ENCODE measurements around the gene JADE1.

JADE1 gene

GRCh38 chr4:128809477-128810330, at the start of gene JADE1:
JADE1 (plus strand) TSS chr4:128809700; CDS start chr4:128831759, 22,059 bp downstream.
- DNase-seq (ENCODE audit: low spot score) = peak; percentile 91

DNA sequence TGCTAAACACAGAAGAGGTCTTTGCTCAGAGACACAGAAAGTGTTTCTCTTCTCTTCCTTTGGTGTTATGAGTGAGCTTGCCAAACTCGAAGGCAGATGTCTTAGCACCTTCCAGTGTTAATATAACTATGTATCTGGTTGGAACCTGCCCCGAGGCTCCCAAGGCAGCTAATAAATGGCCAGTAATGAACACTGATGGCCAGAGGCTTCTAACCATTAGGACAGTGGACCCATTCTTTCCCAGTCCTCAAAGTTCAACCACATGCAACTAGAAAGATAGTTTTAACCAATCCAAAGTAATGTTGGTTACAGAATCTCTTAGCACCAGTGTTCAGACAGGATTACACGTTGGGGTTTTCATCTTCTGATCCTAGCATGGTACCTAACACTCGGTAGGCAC, 42.7 kb upstream of the JADE1 start:
- DNase-seq (ENCODE audit: low spot score) = no peak

DNA sequence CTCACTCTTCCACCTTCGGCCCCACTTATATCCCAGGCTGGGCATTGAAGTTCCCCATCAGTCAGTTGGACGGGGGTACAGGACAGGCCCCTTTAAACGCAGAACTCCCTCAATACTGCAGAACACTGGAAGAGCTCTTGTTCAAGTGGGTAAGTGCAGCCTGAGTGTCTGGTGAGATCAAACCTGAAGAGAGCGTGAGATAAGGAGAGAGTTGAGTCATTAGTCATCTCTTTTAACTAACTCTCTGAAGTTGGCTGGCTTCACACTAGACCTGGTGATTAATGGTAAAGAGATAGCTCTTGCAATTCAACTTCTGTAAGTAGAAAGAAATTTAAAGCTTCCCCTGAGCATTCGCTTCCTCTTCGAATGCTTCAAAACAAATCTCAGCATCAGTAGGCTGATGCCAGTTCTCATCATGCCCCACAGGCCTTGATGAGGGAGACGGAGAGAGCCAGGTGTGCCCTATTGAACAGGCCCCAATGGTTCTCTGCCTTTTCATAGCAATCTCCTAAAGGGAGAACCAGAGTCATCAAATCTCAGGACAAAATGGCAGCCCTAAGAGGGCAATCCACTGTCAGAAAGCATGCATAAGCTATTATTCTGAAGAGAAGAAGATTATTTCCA, 41.0 kb upstream of the JADE1 start:
- no peak for DNase-seq (ENCODE audit: low spot score)

- DNase-seq (ENCODE audit: low spot score) = no peak
Observed at GRCh38 chr4:128769011-128769410, 40.5 kb upstream of the JADE1 start.

DNA sequence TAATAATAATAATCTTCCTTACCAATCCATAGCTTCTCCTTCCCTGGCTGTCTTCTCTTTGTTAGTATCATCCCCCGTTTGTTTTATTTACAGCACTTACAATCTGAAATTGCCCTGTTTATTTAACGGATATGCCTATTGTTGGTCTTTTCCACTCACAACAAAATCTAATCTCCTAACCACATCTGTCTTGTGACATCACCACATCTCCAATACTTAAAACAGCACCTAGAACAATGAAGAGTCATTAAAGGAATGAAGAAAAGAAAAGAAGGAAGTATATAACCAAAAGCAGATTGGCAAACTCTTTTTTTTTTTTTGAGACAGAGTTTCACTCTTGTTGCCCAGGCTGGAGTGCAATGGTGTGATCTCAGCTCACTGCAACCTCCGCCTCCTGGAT, 38.7 kb upstream of the JADE1 start:
- DNase-seq (ENCODE audit: low spot score) = no peak

GRCh38 chr4:128775477-128775876, 34.0 kb upstream of the JADE1 start:
- no peak for DNase-seq (ENCODE audit: low spot score)

- no peak for DNase-seq (ENCODE audit: low spot score)
Observed at GRCh38 chr4:128775916-128776315, 33.6 kb upstream of the JADE1 start.

DNA sequence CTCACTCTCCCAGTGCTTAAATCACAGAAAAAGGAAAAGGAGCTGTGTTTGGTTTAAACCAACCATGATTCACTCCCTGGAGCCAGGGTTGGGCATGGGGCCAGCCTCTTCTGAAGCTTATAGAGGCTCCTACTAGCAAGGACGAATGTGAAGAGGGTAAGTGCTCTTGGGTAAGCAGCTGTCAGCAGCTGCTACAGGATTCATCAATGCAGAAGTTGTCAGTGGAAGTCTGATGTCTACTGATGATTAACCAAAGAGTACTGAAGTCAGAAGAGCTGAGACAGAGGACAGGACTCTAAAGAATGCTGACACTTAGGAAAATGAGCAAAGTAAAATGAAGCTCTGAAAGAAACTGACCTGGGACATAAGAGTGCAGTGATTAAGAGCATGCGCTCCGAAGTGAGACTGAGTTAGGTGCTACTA, 32.7 kb upstream of the JADE1 start:
- DNase-seq (ENCODE audit: low spot score) = no peak

GRCh38 chr4:128780688-128781087, 28.8 kb upstream of the JADE1 start:
- DNase-seq (ENCODE audit: low spot score) = no peak

DNA sequence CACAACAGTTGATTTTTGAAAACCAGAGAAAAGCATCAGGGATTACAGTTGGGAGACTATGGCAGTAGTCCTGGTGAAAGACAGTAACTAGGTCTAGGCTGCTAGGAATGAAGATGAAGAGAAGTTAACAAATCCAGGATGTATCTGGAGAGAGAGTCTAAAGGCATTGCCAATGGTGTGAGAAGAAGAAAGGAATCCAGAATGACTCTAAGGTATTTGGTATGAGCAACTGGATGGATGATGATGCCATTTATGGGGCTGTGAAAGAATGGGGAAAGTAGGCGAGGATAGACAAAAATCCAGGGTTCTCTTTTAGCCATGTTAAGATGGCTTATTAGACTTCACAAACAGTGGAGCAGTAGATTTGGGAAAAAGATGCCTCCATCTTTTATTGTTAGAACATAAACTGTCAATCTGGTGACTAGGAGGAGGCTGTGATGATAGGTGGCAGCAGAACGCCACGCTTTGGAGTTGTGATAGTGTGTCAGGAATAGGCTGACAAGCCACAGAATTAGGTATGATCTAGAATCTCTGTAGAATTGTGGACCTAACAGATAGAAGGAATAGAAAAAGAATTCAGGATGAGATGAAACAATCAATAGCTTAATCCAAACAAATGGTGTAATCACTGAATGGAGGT, 27.3 kb upstream of the JADE1 start:
- DNase-seq (ENCODE audit: low spot score) = peak; percentile 68

DNA sequence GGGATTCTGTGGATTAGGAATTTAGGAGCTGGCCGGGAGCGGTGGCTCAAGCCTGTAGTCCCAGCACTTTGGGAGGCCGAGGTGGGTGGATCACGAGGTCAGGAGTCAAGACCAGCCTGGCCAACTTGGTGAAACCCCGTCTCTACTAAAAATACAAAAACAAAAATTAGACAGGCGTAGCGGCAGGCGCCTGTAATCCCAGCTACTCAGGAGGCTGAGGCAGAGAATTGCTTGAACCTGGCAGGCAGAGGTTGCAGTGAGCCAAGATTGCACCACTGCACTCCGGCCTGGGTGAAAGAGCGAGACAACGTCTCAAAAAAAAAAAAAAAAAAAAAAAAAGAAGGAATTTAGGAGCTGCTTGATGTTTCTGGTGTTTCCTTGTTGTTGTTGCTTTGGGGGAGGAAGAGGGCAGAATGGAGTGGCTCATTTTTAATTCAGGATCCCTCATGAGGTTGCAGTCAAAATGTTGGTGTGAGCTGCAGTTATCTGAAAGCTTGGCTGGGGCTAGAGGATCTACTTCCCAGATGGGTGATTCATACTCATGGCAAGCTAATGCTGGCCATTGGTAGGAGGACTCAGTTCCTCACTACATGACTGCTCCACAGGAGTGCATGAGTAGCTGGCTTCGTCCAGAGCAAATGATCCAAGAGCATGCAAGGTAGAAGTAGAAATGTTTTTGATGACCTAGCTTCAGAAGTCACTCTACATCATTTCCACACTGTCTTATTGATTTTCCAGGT, 26.5 kb upstream of the JADE1 start:
- DNase-seq (ENCODE audit: low spot score) = no peak

- DNase-seq (ENCODE audit: low spot score) = no peak
Observed at GRCh38 chr4:128787509-128788311, 21.8 kb upstream of the JADE1 start.

GRCh38 chr4:128793859-128794672, 15.4 kb upstream of the JADE1 start:
- DNase-seq (ENCODE audit: low spot score) = no peak

DNA sequence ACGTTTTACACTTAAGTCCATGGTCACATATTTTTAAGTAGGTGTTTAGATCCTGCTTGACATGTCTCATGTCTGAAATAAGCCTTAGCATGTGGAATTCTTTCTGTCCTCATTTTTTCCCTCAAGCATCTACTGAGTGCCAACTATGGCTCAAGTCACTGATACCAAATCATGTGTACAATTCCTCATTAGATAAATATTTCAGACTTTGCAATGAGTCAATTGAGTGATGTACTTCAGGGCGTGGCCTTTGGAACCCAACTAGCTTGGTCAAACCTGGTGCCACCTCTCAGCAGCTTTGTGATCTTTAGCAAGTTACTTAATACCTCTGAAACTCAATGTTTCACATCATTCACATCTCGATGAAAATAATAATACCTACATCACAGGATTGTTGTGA, 12.6 kb upstream of the JADE1 start:
- DNase-seq (ENCODE audit: low spot score) = no peak

DNA sequence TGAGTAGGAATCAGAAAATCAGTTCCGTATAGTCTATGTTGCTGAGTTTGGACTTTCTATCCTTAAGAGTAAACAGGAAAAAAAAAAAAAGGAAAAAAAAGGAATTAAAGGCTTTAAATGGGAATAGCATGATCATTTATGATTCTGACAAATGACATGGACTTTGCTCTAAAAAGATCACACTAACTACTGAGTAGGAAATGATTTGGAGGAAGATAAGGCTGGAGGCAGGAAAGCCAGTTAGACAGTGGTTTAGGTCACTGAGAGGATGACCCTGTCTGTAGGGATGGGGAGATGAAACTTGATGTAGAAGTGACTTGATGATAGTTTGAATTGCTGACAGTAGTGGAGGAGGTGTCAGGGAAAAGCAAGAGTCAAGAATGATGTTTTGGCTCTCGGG, 9.2 kb upstream of the JADE1 start:
- DNase-seq (ENCODE audit: low spot score) = no peak

- no peak for DNase-seq (ENCODE audit: low spot score)
Observed at GRCh38 chr4:128800701-128801284, 8.7 kb upstream of the JADE1 start.

- DNase-seq (ENCODE audit: low spot score) = no peak
Observed at GRCh38 chr4:128802680-128803628, 6.5 kb upstream of the JADE1 start.

GRCh38 chr4:128803783-128804182, 5.7 kb upstream of the JADE1 start:
- DNase-seq (ENCODE audit: low spot score) = peak; percentile 56

DNA sequence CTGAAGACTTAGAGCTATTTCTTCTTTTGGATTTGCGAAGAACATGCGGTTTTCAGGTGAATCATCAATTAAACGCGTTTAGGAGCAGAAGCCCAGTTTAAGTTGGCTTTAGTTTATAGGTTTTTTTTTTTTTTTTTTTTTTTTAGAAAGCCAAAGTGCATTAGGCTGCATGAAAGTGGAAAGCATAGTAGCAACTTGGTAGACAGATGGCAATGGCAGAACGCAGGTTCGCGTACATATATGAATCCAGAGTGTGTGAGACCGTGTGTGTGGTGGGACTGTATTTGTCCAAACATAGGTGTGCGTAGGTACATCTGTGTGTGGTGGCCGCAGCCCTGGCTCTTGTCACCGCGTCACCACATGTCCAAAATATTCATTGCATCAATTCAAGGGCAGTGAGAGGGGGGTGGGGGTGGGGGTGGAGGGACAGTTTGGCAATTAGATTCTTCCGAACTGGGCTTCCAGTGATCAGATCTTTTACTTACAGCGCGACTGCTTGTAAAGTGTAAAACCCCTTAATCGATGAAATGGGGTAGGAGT, 901 bp downstream of the JADE1 start:
- peak; percentile 12 for DNase-seq (ENCODE audit: low spot score)
